Keratinocyte (primary cell): ENCODE results near the gene TOR1AIP2. TPM values are rescaled to one million over a fixed set of nuclear protein-coding genes. Genes with fewer than 3 reads are reported as not detected.

Source experiments
- DNase-seq: peaks from one replicate; pipeline ENCODE4 v3.0.0-alpha.2; 2011; ENCODE audit warnings: low read depth, missing footprints, low spot score
- FAIRE-seq: peaks from 2 replicates; lab custom pipeline; 2011; peaks lifted over from hg19 to GRCh38; lab: Jason Lieb, UNC
- H2AFZ ChIP-seq: 2 replicates; pipeline ENCODE4 v1.6.0; 2012; ENCODE audit warnings: low read length, control low read depth, inconsistent platforms; ENCODE audit not compliant: control insufficient read depth
- H3K27ac ChIP-seq: 2 replicates; pipeline ENCODE4 v1.5.1; 2011; ENCODE audit warnings: low read length; ENCODE audit not compliant: control insufficient read depth, insufficient read depth
- H3K27me3 ChIP-seq: 3 replicates; pipeline ENCODE4 v1.6.0; 2011; ENCODE audit warnings: low read length; ENCODE audit not compliant: control insufficient read depth, insufficient read depth; ENCODE audit errors: extremely low read depth
- H3K36me3 ChIP-seq, 2 experiments: 2 replicates in 1 of 2; 3 replicates in 1 of 2; pipeline ENCODE4 v1.5.1; 2011; ENCODE audit warnings: low read length in 2 of 2, mild to moderate bottlenecking in 1 of 2; ENCODE audit not compliant: control insufficient read depth in 2 of 2, insufficient read depth in 2 of 2; ENCODE audit errors: extremely low read depth in 1 of 2
- H3K4me1 ChIP-seq: 3 replicates; pipeline ENCODE4 v1.5.1; 2011; ENCODE audit warnings: low read length; ENCODE audit not compliant: control insufficient read depth, insufficient read depth; ENCODE audit errors: extremely low read depth
- H3K4me2 ChIP-seq: 3 replicates; pipeline ENCODE4 v1.6.0; 2011; ENCODE audit warnings: low read depth, low read length; ENCODE audit not compliant: control insufficient read depth, insufficient read depth; ENCODE audit errors: extremely low read depth
- H3K4me3 ChIP-seq, 3 experiments: fragments of 200-600 bp in 1 of 3; sonication (generic) in 1 of 3; 2 replicates in 2 of 3; 3 replicates in 1 of 3; pipeline ENCODE4 v1.5.1; 2011 to 2016; ENCODE audit warnings: low read length in 3 of 3, mild to moderate bottlenecking in 3 of 3, control low read depth in 2 of 3, inconsistent platforms in 1 of 3, low read depth in 1 of 3, mixed read lengths in 1 of 3, mixed run types in 1 of 3, moderate library complexity in 1 of 3; ENCODE audit not compliant: control insufficient read depth in 2 of 3, insufficient read depth in 2 of 3; ENCODE audit errors: extremely low read depth in 1 of 3
- H3K79me2 ChIP-seq: 2 replicates; pipeline ENCODE4 v1.6.0; 2012; ENCODE audit warnings: low read length; ENCODE audit not compliant: control insufficient read depth, insufficient read depth
- H3K9ac ChIP-seq: 3 replicates; pipeline ENCODE4 v1.6.0; 2011; ENCODE audit warnings: low read length; ENCODE audit not compliant: control insufficient read depth, insufficient read depth; ENCODE audit errors: extremely low read depth
- H3K9me1 ChIP-seq: 3 replicates; pipeline ENCODE4 v1.6.0; 2011; ENCODE audit warnings: low read length; ENCODE audit not compliant: control insufficient read depth, insufficient read depth; ENCODE audit errors: extremely low read depth
- H3K9me3 ChIP-seq: 2 replicates; pipeline ENCODE4 v1.5.1; 2012; ENCODE audit warnings: low read depth, low read length; ENCODE audit not compliant: control insufficient read depth
- H4K20me1 ChIP-seq: 3 replicates; pipeline ENCODE4 v1.6.0; 2011; ENCODE audit warnings: low read length; ENCODE audit not compliant: control insufficient read depth, insufficient read depth; ENCODE audit errors: extremely low read depth
- EZH2 ChIP-seq: IDR thresholded peaks from one replicate; pipeline ENCODE4 v1.6.1; 2012; ENCODE audit warnings: inconsistent platforms, mild to moderate bottlenecking, low read length, moderate library complexity
- dilution Hi-C: fragments of 300-500 bp; cut with MboI; formaldehyde crosslinking; loops from one replicate; pipeline ENCODE4 v1.7.0; 2020; ENCODE audit warnings: low sequenced_read_pairs; ENCODE audit not compliant: extremely low pct_ligation_motif_present
- polyA plus RNA-seq, 5 experiments: library from polyadenylated mRNA; depleted of rRNA in 3 of 5; stranded (reverse) in 3 of 5; stranded (forward) in 1 of 5; unstranded in 1 of 5; fragments of >200 nt; gene quantifications; 1 replicate in 1 of 5; 2 replicates in 3 of 5; 3 replicates in 1 of 5; pipeline versions ENCODE4 v1.2.1 to v1.2.3, GENCODE V29; 2011 to 2012; ENCODE audit warnings: missing spikeins in 2 of 5, low read depth in 1 of 5, low replicate concordance in 1 of 5
- TF ChIP-seq, protein P1 (sequence below), 3 experiments: IDR thresholded peaks in 1 of 3; conservative IDR thresholded peaks in 1 of 3; optimal IDR thresholded peaks in 1 of 3; 2 replicates in 2 of 3; 3 replicates in 1 of 3; pipeline versions ENCODE3 to v1.5.1; 2011; ENCODE audit warnings: low read length in 3 of 3, mild to moderate bottlenecking in 3 of 3, moderate library complexity in 2 of 3, control low read depth in 1 of 3, inconsistent platforms in 1 of 3; ENCODE audit not compliant: insufficient read depth in 2 of 3; ENCODE audit errors: extremely low read depth in 1 of 3

The TOR1AIP2 gene
- polyA plus RNA-seq, 1 donor (not counting 4 experiments of a cell fraction or from before 2014, with no cell fraction given) = 49.9 TPM

DNA sequence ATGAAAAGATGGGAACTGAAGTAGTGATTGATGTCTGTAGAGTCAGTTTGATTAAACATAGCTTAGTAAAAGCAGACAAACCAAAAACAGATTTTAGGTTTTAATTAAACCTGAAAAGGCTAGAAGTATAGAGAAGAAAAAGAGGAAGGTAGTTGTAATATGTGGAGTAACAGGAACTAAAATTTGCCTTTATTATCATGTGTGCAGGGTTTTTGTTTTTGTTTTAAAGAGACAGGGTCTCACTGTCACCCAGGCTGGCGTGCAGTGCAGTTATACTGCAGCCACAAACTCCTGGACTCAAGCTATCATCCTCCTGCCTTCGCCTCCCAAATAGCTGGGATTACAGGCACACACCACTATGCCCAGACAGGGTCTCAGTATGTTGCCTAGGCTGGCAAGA is 10.5 kb upstream of the TOR1AIP2 start:
- dilution Hi-C loops = no loop called here
- Histone ChIP-seq H3K9me1 (no peaks in the 10 kb centered on the region), H2AFZ (no peak overlapping the region), H3K4me3 (no peak overlapping the region), H3K4me1 (peaks cover 7% of the 10 kb centered on the region), H3K36me3 (peaks cover 5 to 13% of the 10 kb centered on the region in 2 experiments), H3K9me3 (no peaks in the 10 kb centered on the region), H3K79me2 (peaks cover 40% of the 10 kb centered on the region), H3K27ac (no peak overlapping the region), H3K27me3 (no peaks in the 10 kb centered on the region), H3K9ac (no peak overlapping the region), H4K20me1 (no peaks in the 10 kb centered on the region), H3K4me2 (no peak overlapping the region)
- TF ChIP-seq, protein P1, sequence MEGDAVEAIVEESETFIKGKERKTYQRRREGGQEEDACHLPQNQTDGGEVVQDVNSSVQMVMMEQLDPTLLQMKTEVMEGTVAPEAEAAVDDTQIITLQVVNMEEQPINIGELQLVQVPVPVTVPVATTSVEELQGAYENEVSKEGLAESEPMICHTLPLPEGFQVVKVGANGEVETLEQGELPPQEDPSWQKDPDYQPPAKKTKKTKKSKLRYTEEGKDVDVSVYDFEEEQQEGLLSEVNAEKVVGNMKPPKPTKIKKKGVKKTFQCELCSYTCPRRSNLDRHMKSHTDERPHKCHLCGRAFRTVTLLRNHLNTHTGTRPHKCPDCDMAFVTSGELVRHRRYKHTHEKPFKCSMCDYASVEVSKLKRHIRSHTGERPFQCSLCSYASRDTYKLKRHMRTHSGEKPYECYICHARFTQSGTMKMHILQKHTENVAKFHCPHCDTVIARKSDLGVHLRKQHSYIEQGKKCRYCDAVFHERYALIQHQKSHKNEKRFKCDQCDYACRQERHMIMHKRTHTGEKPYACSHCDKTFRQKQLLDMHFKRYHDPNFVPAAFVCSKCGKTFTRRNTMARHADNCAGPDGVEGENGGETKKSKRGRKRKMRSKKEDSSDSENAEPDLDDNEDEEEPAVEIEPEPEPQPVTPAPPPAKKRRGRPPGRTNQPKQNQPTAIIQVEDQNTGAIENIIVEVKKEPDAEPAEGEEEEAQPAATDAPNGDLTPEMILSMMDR (optimal IDR thresholded peaks at IDR 0.05 in 1 of 3, IDR thresholded peaks at IDR 0.05 in 1 of 3, conservative IDR thresholded peaks at IDR 0.05 in 1 of 3; ENCODE audit: extremely low read depth in 1 of 3, insufficient read depth in 2 of 3, low read length in 3 of 3) = no peak
- TF ChIP-seq EZH2 = no peak
- no peak for DNase-seq
- FAIRE-seq = no peak

DNA sequence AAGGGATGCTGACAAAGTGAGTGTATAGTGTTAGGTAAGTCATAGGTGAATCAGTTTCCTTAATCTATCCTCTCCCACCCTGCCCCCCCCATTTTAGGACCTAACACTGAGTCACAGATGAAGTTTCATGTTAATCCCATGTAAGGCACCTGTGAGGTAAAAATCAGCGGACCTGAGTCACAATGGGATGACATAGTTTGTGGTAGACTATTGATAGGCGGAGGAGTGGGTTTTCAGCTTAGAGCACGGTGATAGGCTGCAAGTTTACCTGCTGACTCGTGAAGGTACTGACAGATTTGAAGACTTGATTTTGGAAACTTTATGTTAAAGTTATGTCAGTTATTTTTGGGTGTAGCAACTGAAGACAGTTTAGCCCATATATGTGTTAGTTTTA is 6.1 kb upstream of the TOR1AIP2 start:
- peaks cover 2 to 7% of the 10 kb centered on the region in 2 experiments for H3K36me3 ChIP-seq
- dilution Hi-C loops = no loop called here
- H2AFZ ChIP-seq = no peak overlapping the region
- H3K9me1 ChIP-seq = no peaks in the 10 kb centered on the region
- peak overlapping the region; percentile 66 to 87 (median 81) for H3K4me3 ChIP-seq
- peaks cover 7% of the 10 kb centered on the region for H3K4me1 ChIP-seq
- no peak for TF ChIP-seq EZH2
- TF ChIP-seq, protein P1 (optimal IDR thresholded peaks at IDR 0.05 in 1 of 3, IDR thresholded peaks at IDR 0.05 in 1 of 3, conservative IDR thresholded peaks at IDR 0.05 in 1 of 3; ENCODE audit: extremely low read depth in 1 of 3, insufficient read depth in 2 of 3, low read length in 3 of 3) = no peak
- FAIRE-seq (peak; percentile 82), DNase-seq (peak; percentile 95)
- H3K27me3 ChIP-seq = no peaks in the 10 kb centered on the region
- peak overlapping the region; percentile 100 for H3K9ac ChIP-seq
- H3K4me2 ChIP-seq = peak overlapping the region; percentile 100
- H3K27ac ChIP-seq = peak overlapping the region; percentile 98
- no peaks in the 10 kb centered on the region for H3K9me3 ChIP-seq
- no peaks in the 10 kb centered on the region for H4K20me1 ChIP-seq
- peaks cover 48% of the 10 kb centered on the region for H3K79me2 ChIP-seq
